Measurements from ENCODE around the gene TSC22D1.

- TF ChIP-seq CTCF (IDR thresholded peaks at IDR 0.05), result no peak
- no peak for TF ChIP-seq POLR2AphosphoS5 (IDR thresholded peaks at IDR 0.05)
- TF ChIP-seq POLR2A (IDR thresholded peaks at IDR 0.05), result no peak
Measured at GRCh38 chr13:44507639-44508038, 68.5 kb downstream of the TSC22D1 start.

Measured in transverse colon (tissue), 4 donors.